Fibroblast of villous mesenchyme (primary cell): ENCODE measurements around the gene NADK2. TPM values are rescaled to one million over a fixed set of nuclear protein-coding genes. Genes with fewer than 3 reads are reported as not detected.

Experiments used
- DNase-seq: peaks from one replicate; pipeline ENCODE4 v3.0.0-alpha.2; 2010; ENCODE audit warnings: low read depth
- H3K4me3 ChIP-seq: 2 replicates; pipeline ENCODE4 v1.5.1; 2011; ENCODE audit warnings: low read depth, mild to moderate bottlenecking, low read length
- CTCF ChIP-seq: IDR thresholded peaks from 2 replicates; pipeline ENCODE4 v1.5.1; 2012; ENCODE audit warnings: low read depth, mild to moderate bottlenecking, low read length; ENCODE audit not compliant: insufficient read depth
- total RNA-seq: library from RNA; depleted of rRNA; stranded (reverse); fragments of >200 nt; gene quantifications from 2 replicates; pipeline ENCODE4 v1.2.3, GENCODE V29; 2012

The NADK2 gene
- total RNA-seq, 1 donor: 36.3 TPM

- no peak for DNase-seq
- H3K4me3 ChIP-seq: no peak overlapping the region
- no peak for TF ChIP-seq CTCF
Measured at GRCh38 chr5:36276864-36277263, 35.1 kb upstream of the NADK2 start.

- no peak for DNase-seq
- H3K4me3 ChIP-seq: no peak overlapping the region
- no peak for TF ChIP-seq CTCF
Measured at GRCh38 chr5:36273809-36274526, 32.2 kb upstream of the NADK2 start.

GRCh38 chr5:36272136-36272690 lies 30.5 kb upstream of the NADK2 start:
- no peak overlapping the region for H3K4me3 ChIP-seq
- no peak for DNase-seq
- no peak for TF ChIP-seq CTCF

GRCh38 chr5:36270876-36271575 lies 29.3 kb upstream of the NADK2 start:
- no peak for DNase-seq
- TF ChIP-seq CTCF: no peak

GRCh38 chr5:36270175-36270574 lies 28.4 kb upstream of the NADK2 start:
- TF ChIP-seq CTCF: no peak

More at GRCh38 chr5:36270876-36271575, 29.3 kb upstream of the NADK2 start:
- no peak overlapping the region for H3K4me3 ChIP-seq

GRCh38 chr5:36269478-36269877 lies 27.8 kb upstream of the NADK2 start:
- no peak for DNase-seq
- TF ChIP-seq CTCF: no peak
- H3K4me3 ChIP-seq: no peak overlapping the region

More at GRCh38 chr5:36270175-36270574, 28.4 kb upstream of the NADK2 start:
- no peak overlapping the region for H3K4me3 ChIP-seq
- DNase-seq: no peak
